HCT116 (cell line): ENCODE results near the gene SNX9. TPM values are rescaled to one million over a fixed set of nuclear protein-coding genes. Genes with fewer than 3 reads are reported as not detected.
A peak's percentile ranks its signal among the peaks of the same experiment; 100 is the strongest.

Experiments
- ATAC-seq: fragments of 200-7000 bp; cut with Tn5 transposase; 2 replicates; pipeline ENCODE4 v1.9.1; 2020; ENCODE audit warnings: mild to moderate bottlenecking, moderate library complexity
- BruUV-seq: library from RNA; stranded (reverse); fragments of 400-500 nt; replicated peaks from 2 replicates; lab custom pipeline; 2021; lab: Mats Ljungman, UMichigan
- CTCF ChIA-PET: fragments of 300-600 bp; sonication (Branson Sonifier 250); formaldehyde crosslinking; loops from one replicate; lab custom pipeline; 2021; ENCODE audit warnings: antibody characterized with exemption; lab: Charles Lee
- POLR2A ChIA-PET: fragments of 300-600, 350-600 bp; sonication (Branson Sonifier 250); formaldehyde crosslinking; loops from one replicate; lab custom pipeline; 2021; ENCODE audit warnings: antibody characterized with exemption; lab: Charles Lee
- RAD21 ChIA-PET, 2 experiments: fragments of 300-600 bp; sonication (Branson Sonifier 250); formaldehyde crosslinking; loops; one replicate each; lab custom pipeline; 2023; ENCODE audit warnings: low total read pairs in 2 of 2; ENCODE audit not compliant: uncharacterized antibody in 2 of 2, unreplicated experiment in 2 of 2, low non-redundant PET in 1 of 2; lab: Charles Lee
- DNase-seq: peaks from one replicate; pipeline ENCODE4 v3.0.0-alpha.2; 2010; ENCODE audit warnings: low read depth, low spot score
- H2AFZ ChIP-seq: fragments of 200-600 bp; shearing (Covaris generic), sonication (generic); 2 replicates; pipeline ENCODE4 v1.6.1; 2017; ENCODE audit warnings: low read depth, mixed run types, mixed read lengths, antibody characterized with exemption, low read length; ENCODE audit not compliant: poor library complexity, severe bottlenecking
- H3K27ac ChIP-seq: 2 replicates; pipeline ENCODE4 v1.5.1; 2012; ENCODE audit warnings: low read depth, low read length
- H3K27me3 ChIP-seq: fragments of 200-600 bp; sonication (generic); 2 replicates; pipeline ENCODE4 v1.6.1; 2016; ENCODE audit warnings: mixed run types, low read length, mixed read lengths; ENCODE audit not compliant: insufficient read depth
- H3K36me3 ChIP-seq, 2 experiments: fragments of 200-500 bp in 1 of 2; fragments of 200-600 bp in 1 of 2; sonication (Bioruptor generic) in 1 of 2; sonication (generic) in 1 of 2; 2 replicates each; pipeline versions ENCODE4 v1.5.1 to v1.6.1; 2014 to 2016; ENCODE audit warnings: low read length in 2 of 2, inconsistent platforms in 1 of 2, mixed read lengths in 1 of 2, mixed run types in 1 of 2; ENCODE audit not compliant: insufficient read depth in 2 of 2, control insufficient read depth in 1 of 2
- H3K4me1 ChIP-seq, 2 experiments: fragments of 200-600 bp in 1 of 2; sonication (generic) in 1 of 2; 2 replicates each; pipeline versions ENCODE4 v1.5.1 to v1.6.1; 2012 to 2017; ENCODE audit warnings: low read length in 2 of 2, inconsistent platforms in 1 of 2, mild to moderate bottlenecking in 1 of 2, mixed read lengths in 1 of 2, mixed run types in 1 of 2, moderate library complexity in 1 of 2; ENCODE audit not compliant: insufficient read depth in 2 of 2, control insufficient read depth in 1 of 2
- H3K4me2 ChIP-seq: fragments of 200-600 bp; sonication (generic); 2 replicates; pipeline ENCODE4 v1.6.1; 2017; ENCODE audit warnings: mixed run types, low read length, mixed read lengths
- H3K4me3 ChIP-seq, 2 experiments: fragments of 200-600 bp in 1 of 2; sonication (generic) in 1 of 2; replicated peaks in 1 of 2; 2 replicates each; pipeline ENCODE4 v1.5.1; 2011 to 2016; ENCODE audit warnings: low read length in 2 of 2, control low read depth in 1 of 2, low read depth in 1 of 2, mild to moderate bottlenecking in 1 of 2, mixed read lengths in 1 of 2, mixed run types in 1 of 2
- H3K79me2 ChIP-seq: fragments of 200-600 bp; sonication (generic); 2 replicates; pipeline ENCODE4 v1.6.1; 2017; ENCODE audit warnings: mild to moderate bottlenecking, mixed run types, low read length, moderate library complexity, mixed read lengths; ENCODE audit not compliant: insufficient read depth
- H3K9ac ChIP-seq: fragments of 200-600 bp; sonication (generic); 2 replicates; pipeline ENCODE4 v1.6.1; 2016; ENCODE audit warnings: low read length, mixed read lengths
- H3K9me2 ChIP-seq: fragments of 200-600 bp; sonication (generic), shearing (Covaris generic); 2 replicates; pipeline ENCODE4 v1.6.1; 2017; ENCODE audit warnings: mixed run types, mild to moderate bottlenecking, moderate library complexity; ENCODE audit not compliant: insufficient read depth
- H3K9me3 ChIP-seq, 2 experiments: fragments of 200-500 bp in 1 of 2; fragments of 200-600 bp in 1 of 2; sonication (Bioruptor generic) in 1 of 2; sonication (generic) in 1 of 2; 2 replicates each; pipeline ENCODE4 v1.6.1; 2014 to 2017; ENCODE audit warnings: low read length in 2 of 2, mixed read lengths in 2 of 2, inconsistent platforms in 1 of 2, low read depth in 1 of 2, mild to moderate bottlenecking in 1 of 2, mixed run types in 1 of 2, moderate library complexity in 1 of 2; ENCODE audit not compliant: control insufficient read depth in 1 of 2, insufficient read depth in 1 of 2
- H4K20me1 ChIP-seq: fragments of 200-600 bp; sonication (generic), shearing (Covaris generic); 2 replicates; pipeline ENCODE4 v1.6.1; 2017; ENCODE audit warnings: mixed run types, mild to moderate bottlenecking, moderate library complexity; ENCODE audit not compliant: insufficient read depth
- CBX3 ChIP-seq: IDR thresholded peaks from 2 replicates; pipeline ENCODE4 v1.6.1; 2012; ENCODE audit warnings: low read depth
- ELF1 ChIP-seq: IDR thresholded peaks from 2 replicates; pipeline ENCODE4 v1.6.1; 2012; ENCODE audit warnings: low read depth, borderline replicate concordance
- FOSL1 ChIP-seq: IDR thresholded peaks from 2 replicates; pipeline ENCODE4 v1.6.1; 2012; ENCODE audit warnings: low read depth
- POLR2A ChIP-seq: IDR thresholded peaks from 2 replicates; pipeline ENCODE4 v1.7.0; 2011; ENCODE audit warnings: borderline replicate concordance; ENCODE audit not compliant: insufficient read depth, insufficient read length; ENCODE audit errors: extremely low read depth
- POLR2AphosphoS5 ChIP-seq: IDR thresholded peaks from 2 replicates; pipeline ENCODE4 v1.6.1; 2011; ENCODE audit warnings: mild to moderate bottlenecking, low read depth, low read length, moderate library complexity
- SP1 ChIP-seq: IDR thresholded peaks from 2 replicates; pipeline ENCODE4 v1.6.1; 2012; ENCODE audit warnings: low read depth
- YY1 ChIP-seq: IDR thresholded peaks from 2 replicates; pipeline ENCODE4 v1.6.1; 2011; ENCODE audit warnings: low read length, low read depth, moderate library complexity, mild to moderate bottlenecking; ENCODE audit not compliant: insufficient replicate concordance; ENCODE audit errors: extremely low read depth
- ZFX ChIP-seq: fragments of 450-650 bp; IDR thresholded peaks from 2 replicates; pipeline ENCODE4 v1.6.1; 2017
- intact Hi-C: fragments of 100-400 bp; cut with micrococcal nuclease; formaldehyde crosslinking; loops from 2 replicates; pipeline ENCODE4 v1.10.0; 2022
- total RNA-seq: library from RNA; stranded (reverse); gene quantifications from one replicate; pipeline ENCODE4 v1.2.1, GENCODE V29; 2021; ENCODE audit not compliant: unreplicated experiment
- TF ChIP-seq, protein P1 (sequence below): IDR thresholded peaks from 2 replicates; pipeline ENCODE4 v1.6.1; 2012; ENCODE audit warnings: low read depth
- TF ChIP-seq, protein P2 (sequence below): IDR thresholded peaks from 2 replicates; pipeline ENCODE4 v1.6.1; 2012

The SNX9 gene
- total RNA-seq, 1 experiment from 2014 or later = 42.5 TPM

DNA sequence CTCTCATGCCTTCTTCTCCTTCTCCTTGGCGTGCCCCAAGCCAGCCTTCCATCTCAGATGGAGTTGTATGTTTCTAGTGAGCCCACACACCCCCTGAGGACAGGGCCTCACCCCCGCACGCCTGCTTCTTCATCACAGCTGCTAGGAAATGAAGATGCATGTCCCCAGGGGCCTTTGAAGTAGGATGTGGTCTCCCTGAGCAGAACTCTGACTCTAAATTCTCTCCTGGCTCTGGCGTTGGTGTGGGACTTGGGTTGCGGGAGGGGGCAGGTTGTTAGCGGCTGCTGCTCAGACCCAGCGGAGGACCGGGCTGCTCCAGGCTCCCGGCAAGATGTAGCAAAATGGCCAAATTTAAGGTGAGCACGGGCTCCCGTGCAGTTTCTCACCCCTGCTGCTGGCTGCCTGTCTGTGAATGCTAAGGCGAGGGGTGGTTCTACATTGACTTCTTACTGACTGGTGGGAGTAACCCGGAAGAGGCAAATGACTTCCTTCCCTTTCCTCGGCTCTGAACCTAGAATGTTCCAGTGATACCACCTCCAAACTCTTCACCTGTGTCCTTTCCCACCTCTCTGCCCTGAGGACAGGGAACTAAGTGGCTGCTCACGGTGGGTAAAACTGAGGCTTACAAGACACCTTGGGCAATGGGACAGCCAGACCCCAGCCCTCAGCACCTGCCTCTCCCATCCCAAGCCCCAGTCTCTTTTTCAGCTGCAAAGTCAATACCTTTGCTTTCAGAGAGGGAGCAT lies 167.4 kb downstream of the SNX9 start:
- H3K9ac ChIP-seq = peak overlapping the region; percentile 37; the same call in 1 of the 2 replicates
- H3K79me2 ChIP-seq = peaks cover 96% of the 10 kb centered on the region
- ChIA-PET CTCF (no interaction called here), RAD21 (no interaction called here), POLR2A (no interaction called here)
- H3K36me3 ChIP-seq = no peaks in the 10 kb centered on the region
- no peak overlapping the region for H2AFZ ChIP-seq
- TF ChIP-seq ELF1 = no peak
- no peak for TF ChIP-seq FOSL1
- no peak for TF ChIP-seq CBX3
- TF ChIP-seq POLR2A = no peak
- TF ChIP-seq ZFX = no peak
- TF ChIP-seq, protein P1, sequence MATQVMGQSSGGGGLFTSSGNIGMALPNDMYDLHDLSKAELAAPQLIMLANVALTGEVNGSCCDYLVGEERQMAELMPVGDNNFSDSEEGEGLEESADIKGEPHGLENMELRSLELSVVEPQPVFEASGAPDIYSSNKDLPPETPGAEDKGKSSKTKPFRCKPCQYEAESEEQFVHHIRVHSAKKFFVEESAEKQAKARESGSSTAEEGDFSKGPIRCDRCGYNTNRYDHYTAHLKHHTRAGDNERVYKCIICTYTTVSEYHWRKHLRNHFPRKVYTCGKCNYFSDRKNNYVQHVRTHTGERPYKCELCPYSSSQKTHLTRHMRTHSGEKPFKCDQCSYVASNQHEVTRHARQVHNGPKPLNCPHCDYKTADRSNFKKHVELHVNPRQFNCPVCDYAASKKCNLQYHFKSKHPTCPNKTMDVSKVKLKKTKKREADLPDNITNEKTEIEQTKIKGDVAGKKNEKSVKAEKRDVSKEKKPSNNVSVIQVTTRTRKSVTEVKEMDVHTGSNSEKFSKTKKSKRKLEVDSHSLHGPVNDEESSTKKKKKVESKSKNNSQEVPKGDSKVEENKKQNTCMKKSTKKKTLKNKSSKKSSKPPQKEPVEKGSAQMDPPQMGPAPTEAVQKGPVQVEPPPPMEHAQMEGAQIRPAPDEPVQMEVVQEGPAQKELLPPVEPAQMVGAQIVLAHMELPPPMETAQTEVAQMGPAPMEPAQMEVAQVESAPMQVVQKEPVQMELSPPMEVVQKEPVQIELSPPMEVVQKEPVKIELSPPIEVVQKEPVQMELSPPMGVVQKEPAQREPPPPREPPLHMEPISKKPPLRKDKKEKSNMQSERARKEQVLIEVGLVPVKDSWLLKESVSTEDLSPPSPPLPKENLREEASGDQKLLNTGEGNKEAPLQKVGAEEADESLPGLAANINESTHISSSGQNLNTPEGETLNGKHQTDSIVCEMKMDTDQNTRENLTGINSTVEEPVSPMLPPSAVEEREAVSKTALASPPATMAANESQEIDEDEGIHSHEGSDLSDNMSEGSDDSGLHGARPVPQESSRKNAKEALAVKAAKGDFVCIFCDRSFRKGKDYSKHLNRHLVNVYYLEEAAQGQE = no peak
- no peak for TF ChIP-seq SP1
- no peak for TF ChIP-seq POLR2AphosphoS5
- TF ChIP-seq YY1 = no peak
- TF ChIP-seq, protein P2, sequence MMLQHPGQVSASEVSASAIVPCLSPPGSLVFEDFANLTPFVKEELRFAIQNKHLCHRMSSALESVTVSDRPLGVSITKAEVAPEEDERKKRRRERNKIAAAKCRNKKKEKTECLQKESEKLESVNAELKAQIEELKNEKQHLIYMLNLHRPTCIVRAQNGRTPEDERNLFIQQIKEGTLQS = no peak
- no TSS peak for BruUV-seq
- intact Hi-C loops = no loop called here
- peaks cover 52 to 65% of the 10 kb centered on the region in 2 experiments for H3K4me1 ChIP-seq
- H4K20me1 ChIP-seq = peaks cover 16% of the 10 kb centered on the region; the same call in 1 of the 2 replicates
- H3K4me2 ChIP-seq = peak overlapping the region; percentile 84
- H3K9me2 ChIP-seq = no peaks in the 10 kb centered on the region
- ATAC-seq (no peak), DNase-seq (no peak)
- H3K9me3 ChIP-seq = no peaks in the 10 kb centered on the region
- H3K4me3 ChIP-seq = no peak overlapping the region
- H3K27me3 ChIP-seq = no peaks in the 10 kb centered on the region
- no peak overlapping the region for H3K27ac ChIP-seq
